Heart left ventricle (tissue), 13 donors: Measurements from ENCODE around the gene DDX10.

ENCODE experiments used
- CTCF ChIP-seq, 12 donors: fragments of 200-600 bp; sonication (generic) in 4 of 12; IDR thresholded peaks; one replicate each; pipeline versions ENCODE4 v1.5.0 to v1.8.0; 2018 to 2022; ENCODE audit warnings: antibody characterized with exemption in 12 of 12, mild to moderate bottlenecking in 5 of 12
- POLR2A ChIP-seq, 2 donors: fragments of 450-650 bp; IDR thresholded peaks; one replicate each; pipeline ENCODE4 v1.6.1; 2017; ENCODE audit warnings: antibody characterized with exemption in 2 of 2, mild to moderate bottlenecking in 2 of 2, moderate library complexity in 2 of 2
- donor health status: ischemic (EF 13 %, LVEDD 7.1; RV severe dilation, severe dysfunction).
- donor health status: DM: no; HTN: yes; CAD: no.
- donor health status: DM: no; HTN: no; CAD: no.
- donor health status: ischemic (EF 25% LVEDD 6.9; RV normal size, moderate dysfunction).
- donor health status: ischemic (EF 25% LVEDD 5.7; RV mildly dilated, moderate dysfunction).
- donor health status: ischemic (EF 35%, LVEDD 5.7; RV mildly dilated, moderate dysfunction).
- donor health status: nonischemic (EF 11% LVEDD 7.7; RV severe dilation, severe dysfunction).
- donor health status: DM: yes; HTN: yes; CAD: no.
- donor health status: PGD.
- donor health status: ischemic (EF 29% LVEDD 5.4; RV normal size, mild dysfunction).
- donor health status: nonischemic (EF 23%, LVEDD 6.1; RV moderate dilation, normal function).

- TF ChIP-seq POLR2A (IDR thresholded peaks at IDR 0.05) (no peak), CTCF (IDR thresholded peaks at IDR 0.05) (no peak)
Measured at GRCh38 chr11:108881131-108881530, 216.3 kb downstream of the DDX10 start.
